Measurements from ENCODE around the gene DCANP1.

The DCANP1 gene

DNA sequence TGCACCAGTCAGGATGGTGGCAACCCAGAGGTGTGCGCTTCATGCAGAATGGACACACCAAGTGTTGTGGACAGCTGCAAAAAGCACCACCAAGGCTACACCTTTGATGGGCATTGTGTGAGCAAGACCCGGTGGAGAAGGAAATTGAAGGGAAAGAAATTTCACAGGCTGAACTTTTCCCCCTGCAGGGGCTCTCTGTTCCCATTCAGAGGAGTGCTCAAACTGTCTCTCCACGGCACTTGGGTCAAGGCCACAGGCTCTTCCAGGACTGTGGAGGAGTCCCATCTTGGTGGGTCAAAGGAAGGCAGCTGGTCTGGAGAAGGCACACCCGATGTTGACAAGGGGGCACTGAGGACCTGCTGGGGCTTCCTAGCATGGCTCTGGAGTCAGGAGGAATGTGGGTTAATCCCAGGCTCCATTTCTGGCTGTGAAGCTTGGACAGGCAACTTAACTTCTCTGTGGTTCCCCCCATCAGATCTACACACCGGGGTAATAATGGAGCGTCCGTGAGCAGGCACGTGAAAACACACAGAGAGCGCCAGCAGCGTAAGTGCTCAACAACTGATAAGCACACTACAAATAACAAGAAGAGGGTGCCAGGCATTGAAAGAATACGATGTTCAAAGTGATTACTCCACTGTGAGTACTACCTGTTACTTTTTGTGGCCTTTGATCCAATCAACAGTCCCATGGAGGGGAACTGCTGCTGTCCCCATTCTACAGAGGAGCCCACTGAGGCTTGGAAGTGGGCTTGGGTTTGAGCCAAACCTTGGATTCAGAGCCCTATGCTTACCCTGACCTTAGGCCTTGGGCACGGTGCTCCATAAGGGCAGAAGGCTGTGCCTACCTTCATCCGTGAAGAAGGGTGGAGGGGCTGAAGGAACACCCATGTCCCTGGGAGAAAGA lies 39.2 kb upstream of the DCANP1 start:
- Mint-ChIP-seq H3K9me3 (no peaks in the 10 kb centered on the region), H3K36me3 (no peaks in the 10 kb centered on the region), H3K27ac (no peak overlapping the region), H3K4me1 (peaks cover 7% of the 10 kb centered on the region), H3K4me3 (no peak overlapping the region)
- ATAC-seq: no peak
- DNase-seq (ENCODE audit: low spot score in 2 of 2): no peak

DNA sequence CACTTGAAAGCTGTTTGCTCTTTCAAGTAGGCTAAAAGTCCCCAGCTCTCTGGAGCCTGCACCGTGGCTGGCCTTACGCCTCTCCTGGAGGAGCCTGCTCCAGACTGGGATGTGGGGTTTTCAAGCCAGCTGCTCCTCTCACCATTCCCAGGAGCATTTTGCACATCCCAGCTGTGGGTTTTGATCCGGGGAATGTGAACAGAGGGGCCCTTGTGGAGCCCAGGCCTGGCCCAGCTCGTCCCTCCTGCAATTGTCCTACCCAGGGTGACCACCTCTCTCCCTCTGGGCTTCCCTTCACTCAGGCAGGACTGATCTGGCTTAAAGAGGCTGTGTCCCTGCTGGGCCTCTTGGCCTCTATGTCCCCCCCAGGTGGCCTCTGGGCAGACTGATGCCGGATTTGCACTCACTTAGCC lies 37.5 kb upstream of the DCANP1 start:
- H3K36me3 Mint-ChIP-seq: no peaks in the 10 kb centered on the region
- H3K27ac Mint-ChIP-seq: no peak overlapping the region
- no peaks in the 10 kb centered on the region for H3K9me3 Mint-ChIP-seq
- peaks cover 3% of the 10 kb centered on the region for H3K4me1 Mint-ChIP-seq
- H3K4me3 Mint-ChIP-seq: no peak overlapping the region
- no peak for DNase-seq (ENCODE audit: low spot score in 2 of 2)
- ATAC-seq: no peak

DNA sequence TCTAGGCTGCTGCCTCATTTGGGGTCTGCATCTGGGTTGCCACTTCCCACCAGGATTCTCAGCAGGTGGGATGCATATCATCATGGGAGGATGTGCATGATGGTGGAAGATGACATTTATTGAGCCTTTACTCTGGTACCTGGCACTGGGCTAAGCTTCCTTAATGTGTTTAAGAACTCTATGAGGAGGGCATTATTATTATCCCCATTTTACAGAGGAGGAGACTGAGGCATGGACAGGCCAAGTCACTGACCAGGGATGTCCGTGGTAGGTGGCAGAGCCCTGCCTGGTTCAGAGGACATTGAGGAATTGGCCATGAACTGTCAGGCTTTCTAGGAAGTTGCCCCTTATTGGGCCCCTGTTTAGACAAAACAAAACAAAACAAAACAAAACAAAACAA lies 36.1 kb upstream of the DCANP1 start:
- no peak for DNase-seq (ENCODE audit: low spot score in 2 of 2)

DNA sequence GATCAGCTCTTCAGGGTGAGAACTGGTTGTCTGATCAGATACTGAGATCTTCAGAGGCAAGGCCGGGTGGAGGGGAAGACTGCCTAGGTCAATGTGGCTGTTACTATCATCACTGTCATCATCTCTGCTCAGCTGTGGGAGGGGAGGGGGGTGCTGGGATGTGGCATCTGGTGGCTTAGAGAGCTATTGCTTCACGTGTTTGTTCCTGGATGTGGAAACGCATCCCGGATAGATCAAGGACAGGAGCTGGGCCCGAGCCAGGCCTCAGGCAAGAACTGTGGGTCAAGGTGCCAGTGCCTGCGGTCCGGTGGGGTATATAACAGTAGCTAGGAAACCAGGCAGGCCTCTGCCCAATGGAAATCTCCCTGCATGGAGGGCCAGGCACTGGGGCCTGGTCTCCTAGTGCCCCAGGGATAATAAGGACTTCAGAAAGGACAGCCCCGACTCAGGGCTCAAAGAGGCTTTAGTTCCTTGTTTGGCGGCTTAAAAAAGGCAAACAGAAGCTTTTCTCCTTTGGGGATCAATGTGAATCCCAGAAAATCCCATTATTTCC lies 35.3 kb upstream of the DCANP1 start:
- DNase-seq (ENCODE audit: low spot score in 2 of 2): no peak
- Mint-ChIP-seq H3K36me3 (no peaks in the 10 kb centered on the region), H3K27ac (no peak overlapping the region), H3K4me1 (no peaks in the 10 kb centered on the region), H3K9me3 (no peaks in the 10 kb centered on the region), H3K4me3 (no peak overlapping the region)
- ATAC-seq: no peak

More for the DNA sequence above, 36.1 kb upstream of the DCANP1 start:
- no peak overlapping the region for H3K4me3 Mint-ChIP-seq
- no peak overlapping the region for H3K27ac Mint-ChIP-seq
- no peaks in the 10 kb centered on the region for H3K36me3 Mint-ChIP-seq
- H3K4me1 Mint-ChIP-seq: no peaks in the 10 kb centered on the region
- no peak for ATAC-seq
- H3K9me3 Mint-ChIP-seq: no peaks in the 10 kb centered on the region

DNA sequence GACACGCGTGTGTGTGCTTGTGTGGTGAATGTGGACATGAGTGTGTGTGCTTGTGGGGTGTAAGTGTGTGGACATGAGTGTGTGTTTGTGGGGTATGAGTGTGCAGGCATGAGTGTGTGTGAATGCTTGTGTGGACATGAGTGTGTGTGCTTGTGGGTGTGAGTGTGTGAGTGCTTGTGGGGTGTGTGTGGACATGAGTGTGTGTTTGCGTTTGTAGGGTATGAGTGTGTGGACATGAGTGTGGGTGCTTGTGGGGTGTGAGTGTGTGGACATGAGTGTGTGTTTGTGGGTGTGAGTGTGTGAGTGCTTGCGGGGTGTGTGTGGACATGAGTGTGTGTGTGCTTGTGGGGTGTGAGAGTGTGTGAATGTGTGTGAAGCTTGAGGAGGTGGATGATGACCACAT lies 34.8 kb upstream of the DCANP1 start:
- Mint-ChIP-seq H3K27ac (no peak overlapping the region), H3K4me1 (no peaks in the 10 kb centered on the region), H3K4me3 (no peak overlapping the region), H3K9me3 (no peaks in the 10 kb centered on the region), H3K36me3 (no peaks in the 10 kb centered on the region)
- ATAC-seq: no peak
- DNase-seq (ENCODE audit: low spot score in 2 of 2): no peak

DNA sequence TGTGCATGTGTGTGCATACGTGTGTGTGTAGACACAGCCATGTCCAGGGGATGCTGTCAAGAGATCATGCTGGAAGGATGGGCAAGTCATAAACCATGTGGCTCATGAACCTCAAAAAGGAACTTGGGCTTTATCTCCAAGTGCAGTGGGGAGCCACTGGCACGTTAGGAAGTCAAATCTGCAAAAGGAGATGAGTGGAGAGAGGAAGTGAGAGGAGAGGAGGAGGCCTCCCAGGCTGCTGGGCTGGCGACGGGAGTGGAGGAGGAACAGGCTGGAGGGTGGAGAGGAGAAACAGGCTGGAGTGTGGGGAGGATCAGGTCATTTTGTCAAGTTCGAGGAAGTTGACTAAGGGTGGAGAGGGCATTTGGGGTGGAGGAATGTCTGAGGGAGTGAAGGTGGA lies 34.2 kb upstream of the DCANP1 start:
- no peak overlapping the region for H3K4me3 Mint-ChIP-seq
- H3K36me3 Mint-ChIP-seq: no peaks in the 10 kb centered on the region
- ATAC-seq (no peak), DNase-seq (ENCODE audit: low spot score in 2 of 2) (no peak)
- H3K4me1 Mint-ChIP-seq: no peaks in the 10 kb centered on the region
- no peaks in the 10 kb centered on the region for H3K9me3 Mint-ChIP-seq
- H3K27ac Mint-ChIP-seq: no peak overlapping the region

DNA sequence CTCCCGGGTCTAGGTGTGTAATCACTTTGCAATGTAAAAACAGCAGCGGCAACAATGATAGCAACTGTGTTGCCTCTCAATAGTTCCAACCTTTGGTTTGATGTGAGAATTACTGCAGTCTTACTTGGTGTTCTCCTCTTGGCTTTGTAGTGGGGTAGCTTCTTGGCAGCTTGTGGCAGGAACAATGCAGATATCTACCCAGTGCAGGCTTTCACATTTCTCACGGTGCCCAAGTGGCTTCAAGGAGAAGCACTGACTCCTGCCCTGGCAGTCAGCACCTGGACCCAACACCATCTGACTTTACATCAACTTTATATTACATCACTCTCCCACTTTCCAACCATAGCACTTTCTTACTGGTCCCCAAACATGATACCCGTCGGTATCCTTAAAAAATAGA lies 33.4 kb upstream of the DCANP1 start:
- no peaks in the 10 kb centered on the region for H3K4me1 Mint-ChIP-seq
- no peak overlapping the region for H3K4me3 Mint-ChIP-seq
- no peaks in the 10 kb centered on the region for H3K36me3 Mint-ChIP-seq
- no peak for DNase-seq (ENCODE audit: low spot score in 2 of 2)
- H3K9me3 Mint-ChIP-seq: no peaks in the 10 kb centered on the region
- ATAC-seq: no peak
- no peak overlapping the region for H3K27ac Mint-ChIP-seq

DNA sequence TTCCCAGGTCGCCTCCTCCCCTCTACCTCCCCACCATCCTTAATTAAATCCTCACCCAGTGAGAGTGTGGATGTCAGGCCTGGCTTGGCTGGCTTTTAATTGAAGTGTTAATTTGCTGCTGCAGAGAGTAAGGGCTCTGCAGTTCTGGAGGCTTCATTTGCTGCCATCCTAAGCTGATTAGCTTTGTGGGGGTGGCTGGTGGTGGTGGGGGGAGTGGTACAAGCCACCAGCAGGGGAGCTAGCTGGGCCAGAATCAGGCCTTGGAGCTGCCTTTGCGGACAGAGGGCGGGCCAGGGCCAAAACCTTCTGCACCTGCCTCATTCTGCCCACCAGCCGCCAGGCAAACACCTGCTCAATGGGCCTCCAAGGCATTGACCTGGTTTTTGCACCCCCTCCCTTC lies 31.8 kb upstream of the DCANP1 start:
- H3K36me3 Mint-ChIP-seq: no peaks in the 10 kb centered on the region
- H3K27ac Mint-ChIP-seq: no peak overlapping the region
- DNase-seq (ENCODE audit: low spot score in 2 of 2): no peak
- no peak overlapping the region for H3K4me3 Mint-ChIP-seq
- no peak for ATAC-seq
- H3K9me3 Mint-ChIP-seq: no peaks in the 10 kb centered on the region
- no peaks in the 10 kb centered on the region for H3K4me1 Mint-ChIP-seq

DNA sequence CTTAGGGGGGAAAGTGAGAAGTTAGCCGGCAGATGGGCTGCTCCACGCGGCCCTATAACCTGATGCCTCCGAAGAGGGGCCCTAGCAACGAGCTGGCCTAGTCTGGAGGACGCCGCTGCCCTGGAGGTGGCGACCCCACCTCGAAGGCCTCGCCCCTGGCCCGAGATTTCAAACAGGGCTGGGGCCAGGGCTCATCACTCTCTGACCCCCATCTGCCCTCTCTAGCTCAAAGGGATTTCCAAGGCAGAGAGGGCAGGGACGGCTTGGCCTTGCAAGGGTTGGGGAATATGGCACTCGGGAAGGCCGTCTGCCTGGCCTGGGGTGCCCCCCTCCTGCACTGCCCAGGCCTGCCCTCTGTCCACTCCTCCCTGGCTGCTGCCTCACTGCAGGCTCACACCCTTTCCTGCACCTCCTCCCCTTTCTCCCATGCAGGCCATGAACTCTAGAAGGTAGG lies 30.5 kb upstream of the DCANP1 start:
- no peaks in the 10 kb centered on the region for H3K36me3 Mint-ChIP-seq
- H3K4me3 Mint-ChIP-seq: no peak overlapping the region
- no peak for DNase-seq (ENCODE audit: low spot score in 2 of 2)
- H3K4me1 Mint-ChIP-seq: no peaks in the 10 kb centered on the region
- no peak overlapping the region for H3K27ac Mint-ChIP-seq
- ATAC-seq: no peak
- no peaks in the 10 kb centered on the region for H3K9me3 Mint-ChIP-seq

DNA sequence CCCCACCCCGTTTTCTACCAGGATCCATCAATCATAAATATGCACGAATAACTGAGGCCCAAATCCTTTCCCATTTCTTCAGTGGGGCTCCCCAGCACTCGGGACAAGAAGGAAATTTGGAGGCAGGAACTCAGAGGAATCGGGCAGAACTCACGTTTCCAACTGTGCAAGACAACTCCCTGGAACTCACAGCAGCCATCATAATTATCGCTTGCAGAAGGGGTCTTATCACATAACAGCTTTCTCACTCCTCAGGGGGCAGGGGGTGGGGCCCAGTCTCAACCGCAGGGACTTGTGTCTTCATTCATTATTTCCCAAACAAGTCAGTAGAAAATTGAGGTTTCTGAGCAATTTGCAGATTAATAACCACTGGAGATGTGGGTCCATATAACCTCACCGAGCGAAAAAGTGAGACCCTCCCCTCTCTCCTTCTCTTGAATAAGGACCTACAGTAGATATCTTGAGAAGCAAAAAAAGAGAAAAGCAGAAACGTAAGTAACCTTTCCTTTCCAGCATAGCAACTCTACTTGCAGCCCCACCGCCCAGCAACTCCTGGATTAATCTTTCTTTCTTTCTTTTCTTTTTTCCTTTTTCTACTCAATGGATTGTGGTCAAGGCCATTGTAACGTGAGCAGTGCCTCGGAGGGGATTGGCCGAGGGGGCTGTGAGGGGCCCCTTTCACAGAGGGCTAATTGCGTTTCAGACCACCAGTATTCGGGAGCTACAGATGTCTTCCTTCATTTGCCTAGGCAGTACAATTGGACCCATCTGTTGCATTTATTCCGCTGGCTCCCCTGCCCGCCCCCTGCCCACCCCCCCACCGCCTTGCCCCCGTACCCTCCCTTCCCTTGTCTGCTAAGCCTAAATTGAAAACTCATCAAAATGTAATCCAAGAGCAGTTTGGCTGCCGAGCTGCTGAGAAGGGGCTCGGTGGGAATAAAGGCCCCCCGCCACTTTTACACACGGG lies 29.8 kb upstream of the DCANP1 start:
- DNase-seq (ENCODE audit: low spot score in 2 of 2): no peak
- Mint-ChIP-seq H3K4me3 (no peak overlapping the region), H3K4me1 (no peaks in the 10 kb centered on the region), H3K27ac (no peak overlapping the region), H3K36me3 (no peaks in the 10 kb centered on the region), H3K9me3 (no peaks in the 10 kb centered on the region)
- no peak for ATAC-seq

DNA sequence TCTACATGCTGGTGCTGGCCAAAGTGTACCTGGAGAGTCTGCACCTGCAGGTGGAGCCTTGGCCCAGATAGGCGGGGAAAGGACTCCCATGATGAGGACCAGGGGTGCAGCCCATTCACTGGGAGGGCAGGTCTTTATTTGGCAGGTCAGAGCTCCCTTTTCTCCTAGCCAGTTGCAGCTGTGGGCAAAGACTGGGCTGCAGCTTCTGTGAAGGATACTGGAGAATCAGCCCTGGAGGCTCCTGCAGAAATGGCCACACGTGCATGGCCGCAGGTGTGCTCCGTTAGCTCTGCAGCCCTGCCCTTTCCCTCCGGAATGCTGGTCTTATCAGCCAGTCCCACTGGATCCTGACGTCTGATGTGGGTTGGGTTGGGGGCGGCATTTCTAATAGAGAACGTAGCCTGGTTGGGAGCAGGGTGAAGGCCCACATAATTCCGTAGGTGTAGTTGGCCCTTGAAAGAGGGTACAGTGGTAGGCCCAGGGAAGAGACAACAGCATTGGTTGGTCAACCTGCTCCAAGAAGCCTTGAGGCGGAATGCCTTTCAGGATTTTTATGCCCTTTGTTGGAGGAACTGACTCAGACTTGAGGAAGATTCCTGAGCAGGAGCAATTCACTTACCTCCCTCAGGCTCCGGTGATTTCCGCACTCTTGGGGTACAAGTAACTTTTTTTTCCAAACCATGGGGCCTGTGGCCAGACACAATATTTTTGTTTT lies 27.0 kb upstream of the DCANP1 start:
- no peak overlapping the region for H3K27ac Mint-ChIP-seq
- H3K9me3 Mint-ChIP-seq: no peaks in the 10 kb centered on the region
- DNase-seq (ENCODE audit: low spot score in 2 of 2) (no peak), ATAC-seq (no peak)
- no peaks in the 10 kb centered on the region for H3K36me3 Mint-ChIP-seq
- no peak overlapping the region for H3K4me3 Mint-ChIP-seq
- H3K4me1 Mint-ChIP-seq: no peaks in the 10 kb centered on the region

DNA sequence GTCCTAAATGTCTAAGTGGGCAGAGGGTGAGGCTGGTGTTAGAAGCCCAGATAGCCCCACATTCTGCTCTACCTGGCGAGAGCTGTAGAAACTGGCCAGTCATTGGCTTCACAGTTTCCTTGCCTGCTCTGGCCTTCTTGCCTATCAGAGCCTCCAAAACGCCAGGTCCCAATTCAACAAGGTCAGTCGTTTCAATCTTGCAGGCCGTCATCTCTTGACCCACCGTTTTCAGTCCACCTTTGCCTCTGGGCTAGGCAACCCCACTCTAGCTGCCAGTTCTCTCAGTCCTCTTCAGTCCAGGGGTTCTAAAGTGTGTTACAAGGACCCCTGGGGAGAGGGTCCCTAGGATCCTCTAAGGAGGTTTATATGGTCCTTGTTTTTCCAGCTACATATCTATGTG lies 25.0 kb upstream of the DCANP1 start:
- no peak overlapping the region for H3K27ac Mint-ChIP-seq
- H3K4me3 Mint-ChIP-seq: no peak overlapping the region
- H3K4me1 Mint-ChIP-seq: no peaks in the 10 kb centered on the region
- H3K36me3 Mint-ChIP-seq: no peaks in the 10 kb centered on the region
- H3K9me3 Mint-ChIP-seq: no peaks in the 10 kb centered on the region
- no peak for ATAC-seq
- DNase-seq (ENCODE audit: low spot score in 2 of 2): no peak

DNA sequence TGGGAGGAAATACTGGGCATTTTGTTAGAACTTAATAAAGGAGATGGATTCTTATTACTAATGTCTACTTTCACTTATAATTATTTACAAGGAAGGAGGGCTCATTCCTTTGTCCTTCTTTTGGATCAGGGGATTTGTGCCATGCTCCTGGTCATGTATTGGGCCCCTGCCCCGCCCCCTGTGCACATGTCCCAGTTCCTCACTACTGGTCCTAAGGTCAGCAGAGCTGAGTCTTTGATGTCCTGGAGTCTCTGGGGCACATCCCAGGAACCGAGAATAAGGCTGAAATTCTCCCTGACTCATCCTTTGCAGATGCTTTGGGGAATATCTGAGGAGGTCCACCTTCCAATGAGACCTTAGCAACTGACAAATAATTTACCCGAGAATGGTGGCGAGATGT lies 24.6 kb upstream of the DCANP1 start:
- H3K36me3 Mint-ChIP-seq: no peaks in the 10 kb centered on the region
- ATAC-seq: no peak
- H3K4me3 Mint-ChIP-seq: no peak overlapping the region
- H3K27ac Mint-ChIP-seq: no peak overlapping the region
- DNase-seq (ENCODE audit: low spot score in 2 of 2): no peak
- no peaks in the 10 kb centered on the region for H3K9me3 Mint-ChIP-seq
- H3K4me1 Mint-ChIP-seq: no peaks in the 10 kb centered on the region

DNA sequence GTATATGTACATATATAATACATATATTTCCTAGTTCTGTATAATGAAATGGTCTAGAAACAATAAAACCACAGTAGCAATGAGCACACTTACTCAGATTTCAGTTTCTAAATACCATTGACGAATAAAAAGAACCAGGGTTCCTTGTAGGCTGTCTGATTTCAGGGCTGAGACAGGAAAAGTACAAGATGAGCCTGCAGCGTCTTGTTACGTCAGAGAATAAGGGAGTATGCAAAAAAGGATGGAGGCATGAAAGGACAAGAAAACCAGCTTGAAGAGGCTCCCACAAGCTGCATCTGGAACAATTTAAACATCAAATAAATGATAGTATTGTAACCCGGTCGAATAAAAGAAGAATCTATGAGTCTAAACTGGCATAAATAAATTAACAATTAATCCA lies 22.8 kb upstream of the DCANP1 start:
- Mint-ChIP-seq H3K4me3 (no peak overlapping the region), H3K36me3 (no peaks in the 10 kb centered on the region), H3K4me1 (peaks cover 8% of the 10 kb centered on the region)

DNA sequence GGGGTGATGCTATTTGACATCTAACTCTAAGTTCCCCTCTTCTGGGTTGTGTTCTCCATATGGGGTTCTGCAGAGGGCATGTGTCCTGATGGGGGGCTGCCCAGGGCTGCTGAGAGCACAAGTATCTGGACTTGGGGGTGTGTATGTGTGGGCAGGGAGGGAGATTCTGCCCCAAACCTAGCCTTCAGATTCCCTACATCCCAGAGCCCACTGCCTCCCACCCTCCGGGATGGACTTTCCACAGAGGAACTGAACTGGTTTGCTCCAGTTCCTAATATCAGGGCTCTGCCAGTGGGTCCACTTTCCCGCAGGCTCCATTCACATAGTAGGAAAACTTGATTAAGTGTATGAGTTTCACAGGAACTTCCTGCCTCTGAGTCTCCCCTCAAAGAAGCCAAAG lies 21.4 kb upstream of the DCANP1 start:
- Mint-ChIP-seq H3K9me3 (no peaks in the 10 kb centered on the region), H3K4me1 (peaks cover 8% of the 10 kb centered on the region), H3K4me3 (no peak overlapping the region), H3K36me3 (no peaks in the 10 kb centered on the region), H3K27ac (no peak overlapping the region)
- DNase-seq (ENCODE audit: low spot score in 2 of 2): no peak
- no peak for ATAC-seq

More for the DNA sequence above, 22.8 kb upstream of the DCANP1 start:
- no peak for DNase-seq (ENCODE audit: low spot score in 2 of 2)
- H3K27ac Mint-ChIP-seq: no peak overlapping the region
- H3K9me3 Mint-ChIP-seq: no peaks in the 10 kb centered on the region
- no peak for ATAC-seq

Measured in stimulated activated effector memory CD8-positive, alpha-beta T cell treated with anti-CD3 and anti-CD28 coated beads, Interleukin-12 subunit alpha, Interleukin-12 subunit beta, amount 100 ng/mL, for 72 hours (primary cell).